Fibroblast of peridontal ligament (primary cell): Measurements from ENCODE around the gene ZNF490.

Experiments used
- DNase-seq: peaks from one replicate; pipeline ENCODE4 v3.0.0-alpha.2; 2010; ENCODE audit errors: extremely low read depth

Gene ZNF490

DNA sequence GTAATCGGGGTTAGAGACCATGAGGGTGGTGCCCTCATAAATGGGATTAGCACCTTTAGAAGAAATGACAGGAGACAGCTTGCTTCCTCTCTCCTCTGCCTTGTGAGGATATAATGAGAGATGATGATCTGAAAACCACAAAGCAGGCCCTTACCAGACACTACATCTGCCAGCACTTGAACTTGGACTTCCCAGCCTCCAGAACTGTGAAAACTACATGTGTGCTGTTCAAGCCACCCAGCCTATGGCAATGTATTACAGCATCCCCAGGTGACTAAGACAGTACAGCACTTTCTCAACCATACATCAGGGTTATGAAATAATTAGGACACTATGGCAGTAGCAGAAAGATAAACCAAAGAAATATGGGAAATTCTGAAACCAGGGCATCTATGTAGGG is 66.8 kb downstream of the ZNF490 start:
- no peak for DNase-seq
